GM04504 (cell line): ENCODE data around the gene ZNF729.
"Not testable (repeated sequence)": the region's sequence is repeated elsewhere in the genome, so short reads cannot be mapped to it uniquely, and the experiment has no call there.

ENCODE experiments used
- DNase-seq: peaks from one replicate; pipeline ENCODE4 v3.0.0-alpha.2; 2012; ENCODE audit warnings: low read depth

The ZNF729 gene

GRCh38 chr19:22286151-22286810 lies at the start of gene ZNF729:
ZNF729 (plus strand) TSS chr19:22286441; CDS start chr19:22286526, 85 bp downstream.
- DNase-seq, result no peak

GRCh38 chr19:22256856-22257255 lies 29.4 kb upstream of the ZNF729 start:
- DNase-seq, result no peak

DNA sequence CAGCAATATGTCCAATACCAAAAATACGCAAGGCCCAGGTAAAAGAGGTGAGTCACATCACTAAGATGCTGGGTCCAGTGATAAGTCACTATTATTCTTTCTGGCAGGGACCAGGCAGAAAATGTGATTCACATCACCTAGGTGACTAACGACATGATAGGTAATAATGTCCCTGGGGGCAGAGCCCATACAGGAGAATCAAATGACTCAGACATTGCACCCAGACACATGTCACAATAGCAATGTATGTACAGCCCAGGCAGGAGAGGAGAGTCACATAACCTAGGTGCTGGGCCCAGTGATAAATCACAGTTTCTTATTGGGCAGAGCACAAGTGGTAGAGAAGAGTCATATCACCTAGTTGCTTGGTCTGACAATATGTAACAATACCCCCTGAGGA lies 28.9 kb upstream of the ZNF729 start:
- no peak for DNase-seq

DNA sequence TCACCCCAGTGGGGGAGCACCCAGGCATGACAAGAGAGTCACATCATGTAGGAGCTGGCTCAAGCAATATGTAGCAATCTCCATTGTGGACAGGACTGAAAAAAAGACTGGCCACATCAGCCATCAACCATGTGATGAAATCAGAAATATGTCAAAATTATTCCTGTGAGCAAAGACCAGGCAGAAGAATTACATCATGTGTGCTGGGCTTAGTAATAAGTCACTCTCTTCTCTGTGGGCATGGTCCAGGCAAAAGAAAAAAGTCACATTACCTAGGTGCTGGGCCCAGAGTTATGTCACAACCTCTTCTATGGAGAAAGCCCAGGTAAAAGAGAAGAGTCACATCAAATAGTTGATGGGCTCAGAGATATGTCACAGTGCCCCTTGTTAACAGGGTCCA lies 28.3 kb upstream of the ZNF729 start:
- DNase-seq, result no peak

DNA sequence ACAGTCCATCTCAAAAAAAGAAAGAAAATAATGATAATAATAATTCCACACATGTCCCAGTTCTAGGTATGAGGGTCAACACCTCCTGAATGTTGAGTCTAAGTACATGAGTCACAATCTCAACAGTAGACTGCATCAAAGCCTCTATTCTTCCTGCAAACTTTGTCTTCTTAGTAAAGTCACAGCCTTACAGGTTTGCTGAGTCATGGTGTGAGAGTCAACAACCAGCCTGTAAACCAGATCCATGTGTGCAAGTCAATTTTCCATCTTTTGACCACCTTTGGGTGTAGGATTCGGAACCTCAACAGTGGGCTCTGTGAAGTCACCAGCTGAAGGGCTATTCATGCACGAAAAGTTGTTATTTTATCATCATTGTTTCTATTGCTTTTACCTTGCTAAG lies 25.7 kb upstream of the ZNF729 start:
- no peak for DNase-seq

DNA sequence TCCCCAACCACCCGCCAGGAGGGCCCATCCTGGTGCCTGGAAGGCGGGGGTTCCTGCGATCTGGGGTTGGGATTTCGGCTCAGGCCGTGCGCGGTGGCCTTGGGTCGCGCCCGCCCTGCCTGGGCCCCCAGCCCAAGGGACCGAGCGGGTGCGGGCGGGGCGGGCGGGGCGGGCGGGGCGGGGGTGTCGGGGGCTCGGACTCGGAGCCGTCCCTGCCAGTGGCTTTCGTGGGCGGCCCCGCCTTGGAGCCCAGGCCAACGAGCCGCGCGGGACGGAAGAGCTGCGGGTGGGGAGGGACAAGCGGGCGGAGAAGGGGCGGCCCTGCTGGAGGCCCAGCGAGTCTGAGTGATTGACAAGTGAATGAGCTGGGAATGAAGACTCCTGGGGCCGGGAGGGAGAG lies 24.6 kb upstream of the ZNF729 start:
- no peak for DNase-seq

GRCh38 chr19:22263121-22263520 lies 23.1 kb upstream of the ZNF729 start:
- no peak for DNase-seq

DNA sequence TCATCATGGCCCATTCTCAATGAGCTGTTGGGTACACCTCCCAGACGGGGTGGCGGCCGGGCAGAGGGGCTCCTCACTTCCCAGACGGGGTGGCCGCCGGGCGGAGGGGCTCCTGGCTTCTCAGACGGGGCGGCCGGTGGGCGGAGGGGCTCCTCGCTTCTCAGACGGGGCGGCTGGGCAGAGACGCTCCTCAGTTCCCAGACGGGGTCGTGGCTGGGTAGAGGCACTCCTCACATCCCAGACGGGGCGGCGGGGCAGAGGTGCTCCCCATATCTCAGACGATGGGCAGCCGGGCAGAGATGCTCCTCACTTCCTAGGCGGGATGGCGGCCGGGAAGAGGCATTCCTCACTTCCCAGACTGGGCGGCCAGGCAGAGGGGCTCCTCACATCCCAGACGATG lies 35.3 kb downstream of the ZNF729 start:
- DNase-seq, result not testable (repeated sequence)

DNA sequence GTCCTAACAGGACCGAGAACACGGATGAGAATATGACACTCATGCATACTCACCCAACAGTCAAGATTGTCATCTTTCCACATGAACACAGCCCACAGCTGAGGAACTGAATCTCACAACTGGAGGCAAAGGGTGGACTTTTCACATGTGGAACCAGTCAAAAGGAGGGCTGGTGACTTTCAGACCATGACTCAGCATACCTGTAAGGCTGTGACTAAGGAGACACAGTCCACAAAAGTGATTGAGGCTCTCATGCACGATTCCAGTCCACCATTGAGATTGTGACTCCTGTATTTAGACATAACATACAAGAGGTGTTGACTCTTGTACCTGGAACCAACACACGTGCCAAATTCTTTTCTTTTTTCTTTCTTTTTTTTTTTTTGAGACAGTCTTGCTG lies 40.0 kb downstream of the ZNF729 start:
- no peak for DNase-seq

DNA sequence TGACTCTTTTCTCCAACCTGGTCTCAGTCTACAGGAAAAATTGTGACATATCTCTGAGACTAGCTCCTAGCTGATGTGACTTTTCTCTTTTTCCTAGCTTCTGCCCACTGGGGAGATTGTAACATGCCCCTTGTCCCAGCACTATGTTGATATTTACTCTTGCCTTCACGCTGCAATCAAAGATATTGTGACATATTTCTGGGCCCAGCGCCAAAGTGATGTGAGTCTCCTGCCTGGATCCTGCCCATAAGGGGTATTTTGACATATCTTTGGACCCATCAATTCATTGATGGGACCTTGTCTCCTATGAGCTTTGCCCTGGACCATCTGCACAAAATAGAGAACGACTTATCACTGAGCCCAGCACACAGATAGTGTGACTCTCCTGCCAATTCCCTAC lies 41.1 kb downstream of the ZNF729 start:
- DNase-seq, result no peak

DNA sequence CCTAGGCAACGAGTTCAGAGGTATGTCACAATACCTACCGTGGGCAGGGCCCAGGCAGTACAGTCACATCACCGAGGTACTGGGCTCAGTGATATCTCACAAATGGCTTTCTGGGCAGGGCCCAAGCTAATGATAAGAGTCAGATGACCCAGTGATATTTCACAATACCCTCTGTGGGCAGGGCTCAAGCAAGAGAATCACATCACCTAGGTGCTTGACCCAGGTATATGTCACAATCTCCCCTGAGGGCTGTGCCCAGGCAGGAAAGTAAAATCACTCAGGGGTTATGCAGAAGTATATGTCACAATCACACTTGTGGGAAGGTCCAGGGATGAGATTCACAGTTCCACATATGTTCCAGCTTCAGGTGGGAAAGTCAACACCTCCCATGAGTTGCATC lies 45.3 kb downstream of the ZNF729 start:
- no peak for DNase-seq

GRCh38 chr19:22332924-22333323 lies 46.7 kb downstream of the ZNF729 start:
- no peak for DNase-seq

DNA sequence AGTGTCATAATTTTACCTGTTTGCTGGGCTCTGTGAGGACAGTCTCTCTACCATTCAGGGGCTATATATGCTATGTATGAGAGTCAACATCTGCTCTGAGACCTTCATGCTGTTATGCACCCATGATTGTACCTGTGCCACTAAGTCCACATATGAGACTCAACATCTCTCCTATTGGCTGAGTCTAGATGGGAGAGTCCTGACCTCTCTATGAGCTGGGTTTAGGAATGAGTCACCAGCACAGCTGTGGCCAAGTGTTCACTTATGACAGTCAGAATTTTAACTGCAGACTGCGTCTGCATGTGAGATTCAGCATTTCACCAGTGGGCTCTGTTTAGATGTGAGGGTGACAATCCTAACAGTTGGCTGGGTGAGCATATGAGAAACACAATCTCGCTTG lies 49.5 kb downstream of the ZNF729 start:
- no peak for DNase-seq

GRCh38 chr19:22354665-22355064 lies 68.4 kb downstream of the ZNF729 start:
- DNase-seq, result no peak
